Umbilical cord (tissue), 2 donors: ENCODE results near the gene ATIC. TPM values are rescaled to one million over a fixed set of nuclear protein-coding genes. Genes with fewer than 3 reads are reported as not detected.

Experiments used
- DNase-seq: peaks from one replicate; pipeline ENCODE4 v3.0.0-alpha.2; 2015; ENCODE audit warnings: low spot score
- total RNA-seq: library from RNA; depleted of rRNA; stranded (reverse); fragments of >200 nt; gene quantifications from one replicate; pipeline ENCODE4 v1.2.3, GENCODE V29; 2014; ENCODE audit warnings: low replicate concordance; ENCODE audit not compliant: insufficient read depth

The ATIC gene
- total RNA-seq, 1 donor from 2014 or later: 5.3 TPM

DNA sequence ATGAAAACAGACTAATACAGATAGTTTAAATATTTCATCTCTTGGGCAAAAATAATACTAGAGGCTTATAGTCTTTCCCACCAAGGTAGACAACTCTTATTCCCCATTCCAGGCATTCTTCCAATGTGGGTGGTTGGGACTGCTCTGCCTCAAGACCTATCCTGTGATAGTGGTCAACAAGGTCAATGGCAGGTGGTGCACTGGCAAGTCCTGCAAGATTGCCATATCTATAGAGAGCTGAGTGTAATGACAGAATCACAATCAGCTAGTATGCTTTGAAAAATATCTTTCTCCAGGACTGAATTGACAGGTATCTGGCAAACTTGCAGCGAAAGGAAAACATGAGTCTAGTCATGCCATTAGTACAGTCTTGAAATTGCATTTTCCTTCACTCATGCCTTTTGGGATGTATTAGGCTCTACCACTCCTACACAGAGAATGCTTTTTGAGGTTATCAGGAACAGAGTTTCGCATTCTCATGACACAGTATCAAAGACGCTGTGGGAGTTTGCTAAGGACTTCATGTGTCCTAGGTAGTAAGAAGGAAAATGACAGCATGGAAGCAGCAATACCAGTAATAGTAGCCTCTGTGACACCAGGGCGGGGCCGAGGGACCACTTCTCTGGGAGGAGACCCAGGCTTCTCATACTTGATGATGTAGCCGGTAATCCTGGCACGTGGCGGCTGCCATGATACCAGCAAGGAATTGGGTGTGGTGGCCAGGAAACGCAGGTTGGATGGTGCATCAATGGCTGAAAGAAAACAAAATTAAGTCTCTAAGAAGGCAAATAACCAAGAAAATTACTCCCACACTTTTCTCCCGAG lies 63.0 kb downstream of the ATIC start:
- no peak for DNase-seq

DNA sequence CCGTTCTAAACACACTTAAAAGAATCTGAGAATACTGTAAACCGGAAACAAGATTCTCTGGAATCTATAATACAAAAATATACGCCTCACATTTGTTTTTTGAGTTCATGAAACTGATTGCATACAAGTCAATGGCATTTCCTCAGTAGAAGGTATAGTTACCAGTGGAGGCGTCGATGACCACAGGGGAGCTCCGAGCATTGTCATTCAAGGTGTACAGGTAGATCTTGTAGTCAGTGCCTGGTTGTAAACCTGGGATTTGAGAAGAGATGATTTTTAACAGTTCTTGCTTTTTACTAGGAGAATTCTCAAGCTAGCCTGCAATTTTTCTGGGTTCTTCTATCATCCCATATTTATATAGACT lies 63.6 kb downstream of the ATIC start:
- DNase-seq: no peak

DNA sequence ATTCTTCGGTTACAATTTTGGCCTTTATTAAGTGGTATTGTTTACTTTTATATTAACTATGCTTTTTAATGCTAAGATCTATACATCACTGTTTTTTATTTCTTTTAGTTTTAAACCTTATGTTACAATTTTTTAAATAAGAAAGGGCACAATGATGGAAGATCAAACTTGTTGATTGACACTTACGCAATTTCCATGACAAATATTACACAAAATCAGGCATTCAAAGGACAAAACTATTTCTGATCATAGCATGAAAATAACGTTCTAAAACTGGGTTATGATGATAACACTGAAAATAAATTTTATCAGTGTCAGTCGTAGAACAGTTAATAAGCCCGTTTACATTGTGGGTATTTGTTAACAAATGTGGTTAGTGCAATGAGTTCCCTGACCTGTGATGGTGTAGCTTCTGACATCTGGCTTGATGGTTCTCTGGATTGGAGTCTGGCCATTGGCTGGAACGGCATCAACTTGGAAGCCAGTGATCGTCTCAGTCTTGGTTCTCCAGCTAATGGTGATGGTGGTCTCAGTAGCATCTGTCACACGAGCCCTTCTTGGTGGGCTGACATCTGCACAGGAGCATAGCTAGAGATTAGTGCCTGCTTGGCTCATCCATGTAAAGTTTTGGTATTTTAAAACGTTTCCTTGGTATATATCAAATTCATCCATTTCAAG lies 64.4 kb downstream of the ATIC start:
- no peak for DNase-seq

DNA sequence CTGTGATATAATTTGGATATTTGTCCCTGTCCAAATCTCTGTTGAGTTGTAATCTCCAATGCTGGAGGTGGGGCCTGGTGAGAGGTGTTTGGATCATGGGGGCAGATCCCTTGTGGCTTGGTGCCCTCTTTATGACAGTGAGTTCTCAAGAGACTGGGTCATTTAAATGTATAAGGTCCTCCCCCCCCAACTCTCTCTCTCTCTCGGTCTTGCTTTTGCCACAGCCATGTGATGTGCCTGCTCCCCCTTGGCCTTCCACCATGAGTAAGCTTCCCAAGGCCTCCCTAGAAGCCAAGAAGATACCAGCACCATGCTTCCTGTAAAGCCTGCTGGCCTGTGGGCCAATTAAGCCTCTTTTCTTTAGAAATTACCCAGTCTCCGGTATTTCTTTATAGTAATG lies 65.4 kb downstream of the ATIC start:
- no peak for DNase-seq

DNA sequence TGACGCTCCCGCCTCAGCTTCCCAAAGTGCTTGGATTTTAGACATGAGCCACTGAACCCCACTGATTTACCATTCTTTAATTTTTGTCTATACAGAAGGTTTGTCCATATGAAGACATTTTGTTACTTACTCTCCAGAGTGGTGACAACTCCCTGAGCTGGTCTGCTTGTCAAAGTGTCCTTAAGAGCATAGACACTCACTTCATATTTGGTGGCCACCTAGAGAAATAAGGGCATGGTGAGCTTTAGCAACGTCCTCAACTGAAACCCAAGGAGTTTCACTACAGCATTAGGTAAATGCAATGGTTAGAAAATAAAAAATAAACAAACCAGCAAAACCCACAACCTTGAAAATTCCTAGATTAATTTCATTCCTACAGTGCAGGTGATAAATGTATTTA lies 66.2 kb downstream of the ATIC start:
- no peak for DNase-seq

DNA sequence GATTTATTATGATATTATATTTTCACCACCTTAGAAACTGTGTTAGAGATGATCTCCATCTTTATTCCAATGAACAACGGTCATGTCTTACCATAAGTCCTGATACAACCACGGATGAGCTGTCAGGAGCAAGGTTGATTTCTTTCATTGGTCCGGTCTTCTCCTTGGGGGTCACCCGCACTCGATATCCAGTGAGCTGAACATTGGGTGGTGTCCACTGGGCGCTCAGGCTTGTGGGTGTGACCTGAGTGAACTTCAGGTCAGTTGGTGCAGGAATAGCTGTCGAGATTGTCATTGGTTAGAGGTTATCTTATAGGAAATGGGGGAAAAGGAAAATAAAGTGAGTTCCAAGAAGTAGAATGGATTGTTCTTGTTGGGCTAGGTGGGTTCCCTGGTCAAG lies 67.2 kb downstream of the ATIC start:
- no peak for DNase-seq

DNA sequence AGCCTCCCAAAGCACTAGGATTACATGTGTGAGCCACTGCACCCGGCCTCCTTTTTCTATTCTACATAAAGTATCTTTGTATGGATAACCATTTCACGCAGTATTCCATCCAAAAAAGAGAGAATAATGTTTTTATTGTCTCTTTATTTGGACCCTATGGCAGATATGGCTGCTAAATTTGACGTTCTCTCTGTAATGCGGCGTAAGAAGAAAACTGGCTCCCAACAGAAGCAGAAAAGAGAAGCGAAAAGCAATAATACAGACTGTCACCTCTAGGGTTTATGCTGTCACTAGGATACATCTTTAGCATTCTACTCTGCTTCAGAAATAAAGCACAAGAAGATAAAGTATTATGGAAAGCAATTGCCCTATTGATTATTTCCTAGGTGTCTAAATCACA lies 68.1 kb downstream of the ATIC start:
- DNase-seq: no peak

DNA sequence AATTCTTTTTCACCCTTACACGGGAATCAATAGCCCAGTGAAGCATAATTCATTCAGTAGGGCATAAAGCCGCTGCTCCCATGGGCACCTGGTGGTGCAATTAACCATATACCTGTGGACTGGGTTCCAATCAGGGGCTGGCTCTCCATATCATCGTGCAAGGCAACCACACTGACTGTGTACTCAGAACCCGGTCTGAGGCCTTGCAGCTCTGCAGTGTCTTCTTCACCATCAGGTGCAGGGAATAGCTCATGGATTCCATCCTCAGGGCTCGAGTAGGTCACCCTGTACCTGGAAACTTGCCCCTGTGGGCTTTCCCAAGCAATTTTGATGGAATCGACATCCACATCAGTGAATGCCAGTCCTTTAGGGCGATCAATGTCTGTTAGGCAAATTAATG lies 68.8 kb downstream of the ATIC start:
- no peak for DNase-seq

DNA sequence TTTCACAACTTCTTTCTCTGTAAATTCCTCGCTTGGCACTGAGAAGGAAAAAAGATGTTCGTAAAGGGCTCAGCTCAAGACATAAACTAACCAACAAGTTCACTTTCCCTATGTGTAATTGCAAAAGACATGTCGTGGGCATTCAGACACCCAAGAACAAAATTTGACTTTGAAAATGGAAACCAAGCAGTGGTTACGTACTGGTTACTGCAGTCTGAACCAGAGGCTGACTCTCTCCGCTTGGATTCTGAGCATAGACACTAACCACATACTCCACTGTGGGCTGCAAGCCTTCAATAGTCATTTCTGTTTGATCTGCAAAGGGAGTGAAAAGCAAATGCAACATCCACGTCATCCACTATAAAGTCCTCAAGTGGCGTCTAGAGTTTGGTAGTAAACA lies 70.2 kb downstream of the ATIC start:
- no peak for DNase-seq

DNA sequence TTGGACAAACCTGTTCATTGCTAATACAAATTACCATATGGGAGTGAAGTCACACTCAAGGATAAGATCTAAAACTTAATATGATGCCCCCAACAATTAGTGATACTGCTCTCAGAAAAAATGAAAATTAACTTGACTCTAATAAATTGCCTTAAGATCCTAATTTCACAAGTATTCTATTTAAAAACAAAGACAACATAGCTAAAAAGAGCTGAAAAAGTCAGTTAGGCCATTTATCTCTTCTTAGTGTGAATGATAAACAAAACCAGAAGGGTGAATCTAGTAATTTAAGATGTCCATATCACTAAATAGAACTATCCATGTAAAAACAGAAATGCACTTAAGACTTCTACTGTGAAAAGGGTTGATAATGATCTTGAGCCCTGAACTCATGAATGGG lies 70.6 kb downstream of the ATIC start:
- DNase-seq: no peak

DNA sequence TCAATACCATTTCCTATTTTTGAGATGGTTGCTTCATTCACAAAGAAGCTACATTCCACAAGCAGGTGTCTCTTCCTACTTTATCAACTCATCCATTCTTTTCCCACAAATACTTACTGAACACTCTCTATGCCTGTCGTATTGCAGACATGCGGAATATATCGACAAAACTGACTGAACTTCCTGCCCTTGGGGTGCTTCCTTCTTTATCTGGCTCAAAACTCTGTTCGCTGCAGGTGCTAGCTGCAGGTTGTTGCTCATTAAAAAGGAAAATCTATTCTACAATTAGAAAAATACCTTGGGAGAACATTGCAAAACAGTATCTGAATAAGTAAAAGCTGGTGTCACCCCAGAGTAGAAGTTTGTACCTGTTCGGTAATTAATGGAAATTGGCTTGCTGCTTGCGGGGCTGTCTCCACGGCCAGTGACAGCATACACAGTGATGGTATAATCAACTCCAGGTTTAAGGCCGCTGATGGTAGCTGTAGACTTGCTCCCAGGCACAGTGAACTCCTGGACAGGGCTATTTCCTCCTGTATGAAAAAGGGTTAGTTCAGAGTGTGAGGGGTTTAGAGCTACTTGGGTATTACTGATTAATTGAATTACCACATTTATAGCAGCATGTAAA lies 71.9 kb downstream of the ATIC start:
- DNase-seq: no peak

DNA sequence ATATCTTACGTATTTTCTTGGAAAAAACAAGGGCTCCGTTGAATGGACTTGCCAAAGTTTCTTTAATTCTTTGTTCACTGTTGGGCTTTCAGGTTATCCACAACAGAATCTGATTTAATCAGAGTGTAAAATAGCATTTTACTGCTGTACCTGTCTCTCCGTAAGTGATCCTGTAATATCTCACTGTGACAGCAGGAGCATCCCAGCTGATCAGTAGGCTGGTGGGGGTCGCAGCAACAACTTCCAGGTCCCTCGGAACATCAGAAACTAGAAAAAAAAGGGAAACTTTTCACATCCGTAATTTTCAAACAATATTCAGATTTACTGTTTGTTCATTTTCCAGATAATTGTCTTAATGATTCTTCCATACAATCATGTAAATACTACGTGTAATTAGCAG lies 72.9 kb downstream of the ATIC start:
- no peak for DNase-seq

DNA sequence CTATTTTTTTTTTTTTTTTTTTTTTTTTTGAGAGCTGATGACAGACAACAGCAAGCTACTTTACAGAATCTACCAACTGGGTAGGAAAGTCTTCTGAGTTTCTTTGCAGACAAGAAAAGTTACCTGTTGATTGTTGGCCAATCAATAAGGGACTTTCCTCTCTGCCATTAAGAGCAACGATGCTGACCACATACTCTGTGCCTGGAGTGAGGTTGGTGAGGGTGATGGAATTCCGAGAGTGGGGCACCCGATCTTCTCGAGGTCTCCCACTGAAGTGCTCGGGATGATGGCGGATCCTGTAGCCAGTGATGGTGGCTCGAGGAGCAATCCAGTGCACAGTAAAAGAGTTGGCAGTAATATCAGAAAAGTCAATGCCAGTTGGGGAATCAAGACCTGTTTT lies 74.7 kb downstream of the ATIC start:
- no peak for DNase-seq

DNA sequence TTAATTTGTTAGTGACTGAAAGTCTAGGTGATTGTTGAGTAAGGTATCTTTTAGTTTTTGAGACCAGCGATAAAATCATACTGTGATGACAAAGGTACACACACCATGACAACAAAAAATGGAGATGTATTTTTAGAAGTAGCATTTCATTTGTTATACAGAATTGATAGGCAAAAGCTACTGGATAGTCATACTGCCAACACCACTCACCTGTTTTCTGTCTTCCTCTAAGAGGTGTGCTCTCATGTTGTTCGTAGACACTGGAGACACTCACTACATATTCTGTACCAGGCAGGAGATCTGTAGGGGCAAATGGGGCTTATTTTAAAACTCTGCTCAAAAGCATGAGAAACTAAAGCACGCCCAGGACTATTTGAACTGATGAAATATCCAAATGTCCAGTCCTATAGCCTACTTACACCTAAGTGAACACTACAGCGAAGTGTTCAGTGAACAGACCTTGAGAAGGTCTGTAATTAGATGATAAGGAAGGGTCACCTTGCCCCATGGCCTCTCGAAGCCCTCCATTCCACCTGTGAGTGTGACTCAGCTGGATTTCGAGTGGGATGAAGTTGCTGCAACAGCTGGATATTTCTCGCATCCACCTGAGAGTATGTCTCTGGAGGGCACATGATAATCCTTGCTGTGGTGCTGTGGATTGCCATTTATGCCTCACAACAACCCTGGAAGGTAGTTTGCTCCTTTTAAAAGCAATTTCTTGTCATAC lies 76.3 kb downstream of the ATIC start:
- DNase-seq: no peak

DNA sequence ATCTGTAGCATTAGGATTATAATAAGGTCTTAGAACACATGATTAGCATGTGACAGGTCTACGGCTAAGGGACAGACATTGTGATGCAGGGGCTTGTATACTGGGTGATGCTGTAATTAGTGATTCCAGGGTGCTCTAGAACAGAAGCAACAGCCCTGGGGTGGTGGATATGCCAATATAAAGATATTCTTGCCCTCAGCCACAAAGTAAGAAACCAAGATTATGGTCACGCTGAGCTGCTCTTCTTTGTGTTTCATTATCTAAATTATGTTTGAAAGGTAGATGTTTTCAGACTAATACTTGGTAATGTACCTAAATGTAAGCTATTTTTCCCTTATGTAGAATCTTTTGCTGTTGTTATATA lies 78.7 kb downstream of the ATIC start:
- no peak for DNase-seq

DNA sequence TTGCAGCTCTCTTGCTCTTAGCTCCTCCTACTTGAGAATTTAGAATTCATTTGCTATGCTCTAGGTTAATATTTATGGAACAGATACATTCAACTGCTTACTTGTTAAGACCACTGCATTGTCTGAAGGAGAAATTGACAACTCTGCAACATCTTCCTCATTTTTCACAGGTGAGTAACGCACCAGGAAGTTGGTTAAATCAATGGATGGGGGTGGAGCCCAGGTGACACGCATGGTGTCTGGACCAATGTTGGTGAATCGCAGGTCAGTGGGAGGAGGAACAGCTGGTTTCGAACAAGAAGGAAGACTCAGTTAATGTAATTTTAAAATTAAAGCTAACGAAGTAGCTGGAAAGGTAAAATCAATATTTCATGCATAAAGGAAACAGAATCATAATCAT lies 79.7 kb downstream of the ATIC start:
- no peak for DNase-seq

DNA sequence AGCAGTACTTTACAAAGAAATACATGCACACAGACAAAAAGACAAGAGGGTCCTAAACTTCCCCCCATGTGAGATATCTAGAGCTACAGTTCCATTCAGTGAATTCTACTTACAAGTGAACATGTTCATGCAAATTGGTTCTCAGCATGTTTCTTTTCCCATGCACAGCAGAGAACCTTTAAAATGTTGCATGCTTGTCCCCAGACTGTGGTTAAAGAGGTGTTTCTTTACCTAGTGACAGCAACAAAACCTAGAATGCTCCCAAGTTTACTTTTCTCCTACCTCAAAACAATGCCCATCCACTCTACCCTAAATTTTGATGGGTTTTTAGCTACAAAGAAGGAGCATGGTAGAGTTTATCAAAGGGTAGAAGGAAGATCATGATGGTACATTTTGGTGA lies 80.3 kb downstream of the ATIC start:
- no peak for DNase-seq

DNA sequence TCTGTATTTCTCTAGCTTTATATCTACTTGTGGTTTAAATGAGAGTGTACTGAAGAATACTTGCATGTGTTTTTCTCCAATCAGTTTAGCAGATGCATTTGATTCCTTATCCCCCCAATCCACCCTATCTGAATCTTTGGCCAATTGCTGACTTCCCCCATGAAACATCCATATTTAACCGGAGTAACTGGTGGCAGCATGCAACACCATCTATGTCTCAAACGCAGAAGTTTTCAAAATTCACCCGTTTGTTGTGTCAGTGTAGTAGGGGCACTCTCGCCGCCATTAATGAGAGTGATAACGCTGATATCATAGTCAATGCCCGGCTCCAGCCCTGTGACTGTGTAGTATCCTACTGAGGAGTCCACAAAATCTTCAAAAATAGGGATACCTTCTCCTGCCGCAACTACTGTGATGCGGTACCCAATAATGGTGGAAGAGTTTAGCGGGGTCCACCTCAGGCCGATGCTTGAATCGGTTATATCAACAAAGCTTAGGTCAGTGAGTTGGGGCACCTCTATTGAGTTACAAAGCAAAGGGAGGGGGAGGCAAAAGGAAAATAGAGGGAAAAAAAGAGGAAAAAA lies 80.9 kb downstream of the ATIC start:
- DNase-seq: no peak

DNA sequence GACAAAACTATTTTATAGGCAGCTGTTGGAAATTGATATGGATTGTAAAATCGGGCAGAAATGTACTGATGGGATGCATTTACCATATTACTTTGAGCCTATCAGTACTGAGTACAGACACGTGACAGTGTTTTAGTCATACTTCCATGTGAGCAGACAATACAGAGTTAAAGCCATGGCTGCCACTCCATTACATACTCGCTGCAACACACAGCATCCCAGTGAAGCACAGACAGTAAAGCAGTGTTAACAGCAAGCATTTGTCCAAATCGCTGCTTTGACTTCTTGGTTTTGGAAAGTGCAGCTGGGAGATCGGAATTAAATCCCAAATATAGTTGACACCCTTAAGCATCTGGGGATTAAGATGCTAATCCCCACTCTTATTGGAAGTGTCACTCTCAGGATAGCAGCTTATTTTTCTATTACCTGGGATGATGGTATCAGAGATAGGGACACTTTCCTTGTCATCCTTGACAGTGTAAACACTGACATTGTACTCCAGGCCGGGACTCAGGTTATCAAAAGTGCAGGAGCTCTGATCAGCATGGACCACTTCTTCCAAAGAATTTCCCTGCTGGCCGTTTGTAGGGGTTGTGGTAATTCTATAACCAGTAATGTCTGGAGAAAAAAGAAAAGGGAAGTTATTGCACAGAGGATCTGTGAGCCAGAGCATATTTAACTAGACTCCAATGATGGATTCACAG lies 82.4 kb downstream of the ATIC start:
- DNase-seq: no peak

DNA sequence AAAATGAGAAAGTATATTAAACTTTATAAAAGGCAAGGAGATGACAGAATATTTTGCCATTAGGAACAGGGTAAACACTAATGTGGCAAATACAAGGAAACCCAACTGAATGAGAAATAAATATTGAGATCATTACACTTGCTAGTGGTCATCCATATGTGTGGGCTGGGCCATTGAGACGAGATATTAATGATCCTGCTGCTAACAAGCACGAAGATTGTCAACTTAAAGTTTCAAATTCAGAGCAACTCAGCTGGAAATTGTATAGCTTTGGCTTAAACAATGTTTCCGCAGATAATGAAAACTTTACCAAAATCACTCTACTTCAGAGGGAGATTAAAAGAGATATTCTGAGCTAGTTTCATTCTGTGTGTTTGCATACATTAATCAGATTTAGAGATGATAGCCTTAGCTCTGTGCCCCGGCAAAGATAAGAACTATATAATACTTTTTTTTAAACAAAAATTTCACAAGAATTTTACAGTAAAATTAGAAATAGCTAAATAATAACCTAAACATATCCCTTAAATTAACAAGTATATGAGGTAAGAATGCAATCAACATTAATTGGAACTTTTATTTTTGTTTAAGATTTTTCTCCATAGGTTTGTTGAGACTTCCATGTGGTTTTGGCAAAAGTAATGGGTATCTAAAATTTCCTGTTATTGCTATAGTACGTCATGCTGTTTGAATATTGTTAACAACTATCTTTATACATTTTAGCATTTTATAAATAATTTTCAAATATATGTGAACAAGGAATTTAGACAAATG lies 84.0 kb downstream of the ATIC start:
- DNase-seq: no peak
